GM12878 (cell line): Measurements from ENCODE around the gene HOXA1.

Source experiments
- BHLHE40 ChIP-seq, 2 experiments: fragments of 450-650 bp in 1 of 2; IDR thresholded peaks; 2 replicates each; pipeline ENCODE4 v1.6.1; 2011 to 2017; ENCODE audit warnings: low read depth in 2 of 2, borderline replicate concordance in 1 of 2, improper control_type of control experiment in 1 of 2, low read length in 1 of 2, mild to moderate bottlenecking in 1 of 2
- CTCF ChIP-seq, 3 experiments: IDR thresholded peaks in 2 of 3; conservative IDR thresholded peaks in 1 of 3; 2 replicates each; pipeline ENCODE4 v1.5.1; 2011; ENCODE audit warnings: low read depth in 3 of 3, low read length in 3 of 3, mild to moderate bottlenecking in 3 of 3, control low read depth in 2 of 3, moderate library complexity in 2 of 3, inconsistent platforms in 1 of 3, mixed read lengths in 1 of 3; ENCODE audit not compliant: control insufficient read depth in 2 of 3, insufficient read depth in 1 of 3; ENCODE audit errors: extremely low read depth in 1 of 3
- EGR1 ChIP-seq, 2 experiments: IDR thresholded peaks; 1 replicate in 1 of 2; 2 replicates in 1 of 2; pipeline ENCODE4 v1.6.1; 2011 to 2012; ENCODE audit warnings: low read depth in 2 of 2, low read length in 2 of 2, borderline replicate concordance in 1 of 2, mild to moderate bottlenecking in 1 of 2, moderate library complexity in 1 of 2
- GABPA ChIP-seq: IDR thresholded peaks from 2 replicates; pipeline ENCODE4 v1.6.1; 2014; ENCODE audit warnings: antibody characterized with exemption, low read depth, mild to moderate bottlenecking, inconsistent platforms
- HCFC1 ChIP-seq: fragments of 150-350 bp; IDR thresholded peaks from 2 replicates; pipeline ENCODE4 v1.6.1; 2014; ENCODE audit warnings: low read length
- KAT2A ChIP-seq: conservative IDR thresholded peaks from 2 replicates; pipeline ENCODE4 v1.6.1; 2011; ENCODE audit warnings: low read depth, low read length; ENCODE audit not compliant: control insufficient read depth
- MAX ChIP-seq: IDR thresholded peaks from 2 replicates; pipeline ENCODE4 v1.6.1; 2012; ENCODE audit warnings: low read depth, low read length, improper control_type of control experiment
- PAX5 ChIP-seq: IDR thresholded peaks from 2 replicates; pipeline ENCODE4 v1.6.1; 2011; ENCODE audit warnings: low read depth, low read length, borderline replicate concordance
- SREBF2 ChIP-seq: IDR thresholded peaks from 2 replicates; pipeline ENCODE4 v1.6.1; 2012; ENCODE audit warnings: mild to moderate bottlenecking, low read length
- SRF ChIP-seq, 2 experiments: IDR thresholded peaks; 2 replicates each; pipeline ENCODE4 v1.6.1; 2011; ENCODE audit warnings: low read depth in 2 of 2, low read length in 2 of 2, mild to moderate bottlenecking in 1 of 2, moderate library complexity in 1 of 2
- TAF1 ChIP-seq: IDR thresholded peaks from 2 replicates; pipeline ENCODE4 v1.6.1; 2011; ENCODE audit warnings: mild to moderate bottlenecking, low read depth, low read length, borderline replicate concordance
- YY1 ChIP-seq: IDR thresholded peaks from 2 replicates; pipeline ENCODE4 v1.6.1; 2011; ENCODE audit warnings: low read depth, mild to moderate bottlenecking, low read length

- TF ChIP-seq TAF1 (no peak), EGR1 (IDR thresholded peaks at IDR 0.05; ENCODE audit: borderline replicate concordance in 1 of 2, low read depth in 2 of 2, low read length in 2 of 2) (no peak), SREBF2 (no peak), CTCF (IDR thresholded peaks at IDR 0.05 in 2 of 3, conservative IDR thresholded peaks at IDR 0.05 in 1 of 3; ENCODE audit: control insufficient read depth in 2 of 3, extremely low read depth in 1 of 3, insufficient read depth in 1 of 3, low read depth in 3 of 3, low read length in 3 of 3) (no peak), YY1 (no peak), PAX5 (no peak), BHLHE40 (IDR thresholded peaks at IDR 0.05; ENCODE audit: borderline replicate concordance in 1 of 2, low read depth in 2 of 2, low read length in 1 of 2) (no peak), KAT2A (no peak), HCFC1 (no peak), GABPA (no peak), SRF (IDR thresholded peaks at IDR 0.05; ENCODE audit: low read depth in 2 of 2, low read length in 2 of 2) (no peak), MAX (no peak)
Observed at GRCh38 chr7:27101957-27102580, 6.3 kb upstream of the HOXA1 start.
